Measurements from ENCODE around the gene HDAC1.

HDAC1 gene

DNA sequence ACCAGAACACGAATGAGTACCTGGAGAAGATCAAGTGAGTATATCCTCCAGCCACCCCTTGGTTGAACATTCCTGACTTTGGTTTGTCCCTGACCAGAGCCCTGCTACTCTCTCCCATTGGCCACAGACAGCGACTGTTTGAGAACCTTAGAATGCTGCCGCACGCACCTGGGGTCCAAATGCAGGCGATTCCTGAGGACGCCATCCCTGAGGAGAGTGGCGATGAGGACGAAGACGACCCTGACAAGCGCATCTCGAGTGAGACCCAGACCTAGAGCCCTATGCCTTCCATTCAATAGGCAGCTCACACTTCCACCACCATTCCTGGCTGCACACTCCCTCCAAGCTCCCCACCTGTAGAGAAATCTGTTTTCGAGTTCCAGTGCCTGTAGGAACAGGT, 39.7 kb downstream of the HDAC1 start:
- TF ChIP-seq, protein P1, sequence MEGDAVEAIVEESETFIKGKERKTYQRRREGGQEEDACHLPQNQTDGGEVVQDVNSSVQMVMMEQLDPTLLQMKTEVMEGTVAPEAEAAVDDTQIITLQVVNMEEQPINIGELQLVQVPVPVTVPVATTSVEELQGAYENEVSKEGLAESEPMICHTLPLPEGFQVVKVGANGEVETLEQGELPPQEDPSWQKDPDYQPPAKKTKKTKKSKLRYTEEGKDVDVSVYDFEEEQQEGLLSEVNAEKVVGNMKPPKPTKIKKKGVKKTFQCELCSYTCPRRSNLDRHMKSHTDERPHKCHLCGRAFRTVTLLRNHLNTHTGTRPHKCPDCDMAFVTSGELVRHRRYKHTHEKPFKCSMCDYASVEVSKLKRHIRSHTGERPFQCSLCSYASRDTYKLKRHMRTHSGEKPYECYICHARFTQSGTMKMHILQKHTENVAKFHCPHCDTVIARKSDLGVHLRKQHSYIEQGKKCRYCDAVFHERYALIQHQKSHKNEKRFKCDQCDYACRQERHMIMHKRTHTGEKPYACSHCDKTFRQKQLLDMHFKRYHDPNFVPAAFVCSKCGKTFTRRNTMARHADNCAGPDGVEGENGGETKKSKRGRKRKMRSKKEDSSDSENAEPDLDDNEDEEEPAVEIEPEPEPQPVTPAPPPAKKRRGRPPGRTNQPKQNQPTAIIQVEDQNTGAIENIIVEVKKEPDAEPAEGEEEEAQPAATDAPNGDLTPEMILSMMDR (IDR thresholded peaks at IDR 0.05; ENCODE audit: low read length, missing control alignments): no peak
- no peak overlapping the region for H3K4me3 ChIP-seq (replicated peaks; ENCODE audit: low read depth, low read length)
- no peak for DNase-seq (ENCODE audit: low read depth)

DNA sequence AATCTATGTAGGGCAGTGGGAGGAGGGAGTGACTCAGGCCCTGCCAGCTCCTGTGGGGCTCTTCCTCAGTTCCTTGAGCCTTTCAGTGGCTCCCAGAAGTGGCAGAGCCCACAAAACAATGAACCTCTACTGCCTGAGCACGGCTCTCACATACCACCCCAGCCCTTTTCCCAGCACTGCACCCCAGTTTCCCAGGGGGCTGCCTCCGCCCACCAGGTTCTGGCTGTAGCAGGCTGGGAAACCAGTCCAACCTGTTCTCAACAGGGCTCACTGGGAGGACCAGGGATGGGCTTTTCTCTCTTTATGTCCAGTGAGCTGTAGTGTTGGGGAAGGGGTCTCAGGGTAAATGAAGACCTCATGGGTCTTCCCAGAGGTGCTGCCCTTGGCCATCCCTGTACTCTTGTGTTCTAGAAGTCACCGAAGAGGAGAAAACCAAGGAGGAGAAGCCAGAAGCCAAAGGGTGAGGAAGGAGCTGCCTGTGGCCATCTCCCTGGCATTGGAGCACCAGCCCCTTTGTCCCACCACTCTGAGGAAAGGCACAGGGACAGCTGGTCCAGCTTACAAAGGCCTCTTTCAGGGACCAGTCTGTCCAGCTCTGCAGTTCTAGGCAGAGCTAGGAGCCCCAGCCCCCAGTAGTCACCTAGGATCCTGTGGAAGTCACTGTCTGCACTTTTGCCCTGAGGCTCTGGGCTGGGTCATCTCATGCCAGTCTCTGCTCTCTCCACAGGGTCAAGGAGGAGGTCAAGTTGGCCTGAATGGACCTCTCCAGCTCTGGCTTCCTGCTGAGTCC, 40.6 kb downstream of the HDAC1 start:
- TF ChIP-seq, protein P1 (IDR thresholded peaks at IDR 0.05; ENCODE audit: low read length, missing control alignments): no peak
- no peak overlapping the region for H3K4me3 ChIP-seq (replicated peaks; ENCODE audit: low read depth, low read length)
- DNase-seq (ENCODE audit: low read depth): no peak

GRCh38 chr1:32333251-32333963, 41.5 kb downstream of the HDAC1 start:
- no peak for DNase-seq (ENCODE audit: low read depth)
- TF ChIP-seq, protein P1 (IDR thresholded peaks at IDR 0.05; ENCODE audit: low read length, missing control alignments): no peak
- H3K4me3 ChIP-seq (replicated peaks; ENCODE audit: low read depth, low read length): peak overlapping the region; percentile 79

GRCh38 chr1:32334274-32334861, 42.5 kb downstream of the HDAC1 start:
- H3K4me3 ChIP-seq (replicated peaks; ENCODE audit: low read depth, low read length): peak overlapping the region; percentile 79
- DNase-seq (ENCODE audit: low read depth): no peak
- TF ChIP-seq, protein P1 (IDR thresholded peaks at IDR 0.05; ENCODE audit: low read length, missing control alignments): no peak

DNA sequence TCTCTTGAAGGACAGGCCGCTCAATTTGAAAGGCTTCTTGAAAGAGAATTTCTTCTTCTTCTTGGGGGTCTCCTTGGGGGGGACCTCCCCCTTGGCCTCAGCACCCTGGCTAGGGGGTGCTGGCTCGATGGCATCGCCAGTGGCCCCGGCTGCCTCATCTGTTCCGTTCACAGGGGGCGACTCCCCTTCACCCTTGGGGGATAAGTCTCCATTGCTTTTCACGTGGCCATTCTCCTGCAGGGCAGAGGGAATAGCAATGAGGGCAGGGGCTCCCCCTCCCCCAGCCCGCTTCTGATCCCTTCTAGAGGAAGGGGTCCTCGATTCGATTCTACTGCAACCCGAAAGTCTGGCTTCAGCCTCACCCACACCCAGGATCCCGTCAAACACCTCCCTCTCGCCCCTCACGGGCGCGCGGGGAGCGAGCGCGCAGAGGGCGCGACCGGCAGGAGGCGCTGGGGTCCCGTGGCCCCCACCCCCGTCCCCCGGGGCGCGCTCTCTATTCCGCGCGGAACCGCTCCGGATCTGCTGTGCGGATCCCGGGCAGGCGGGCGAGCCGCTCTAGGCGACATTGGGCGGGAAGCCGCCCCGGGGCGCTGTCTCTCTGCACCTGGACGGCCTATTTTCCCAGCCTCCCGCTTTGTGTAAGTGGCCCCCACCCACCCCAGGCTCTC, 43.1 kb downstream of the HDAC1 start:
- peak; percentile 49 for DNase-seq (ENCODE audit: low read depth)
- H3K4me3 ChIP-seq (replicated peaks; ENCODE audit: low read depth, low read length): peak overlapping the region; percentile 79
- TF ChIP-seq, protein P1 (IDR thresholded peaks at IDR 0.05; ENCODE audit: low read length, missing control alignments): peak; percentile 45

DNA sequence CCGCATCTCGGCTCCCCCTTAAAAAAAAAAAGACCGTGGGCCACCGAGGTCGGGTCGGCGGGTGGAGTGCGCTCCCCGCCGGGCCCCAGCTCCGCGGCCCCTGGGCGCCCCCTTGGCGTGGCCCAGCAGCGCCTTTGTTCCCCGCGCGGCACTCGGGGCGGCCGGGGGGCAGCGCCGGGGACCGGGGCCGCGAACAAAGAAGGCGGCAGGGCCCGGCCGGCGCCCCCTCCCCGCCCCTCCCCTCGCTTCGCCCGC, 43.6 kb downstream of the HDAC1 start:
- H3K4me3 ChIP-seq (replicated peaks; ENCODE audit: low read depth, low read length): peak overlapping the region; percentile 79
- TF ChIP-seq, protein P1 (IDR thresholded peaks at IDR 0.05; ENCODE audit: low read length, missing control alignments): no peak

More for the DNA sequence above, 43.6 kb downstream of the HDAC1 start:
- DNase-seq (ENCODE audit: low read depth): no peak
